RWPE2 (cell line): ENCODE data around the gene PLCH1.

Source experiments
- ATAC-seq: fragments of 200-7000 bp; cut with Tn5 transposase; 3 replicates; pipeline ENCODE4 v1.9.1; 2021; ENCODE audit warnings: low read depth
- DNase-seq: peaks from one replicate; pipeline ENCODE4 v3.0.0-alpha.2; 2020; ENCODE audit warnings: low spot score
- H3K27ac ChIP-seq: fragments of 450-650 bp; 2 replicates; pipeline ENCODE4 v1.5.1; 2017; ENCODE audit warnings: mild to moderate bottlenecking; ENCODE audit not compliant: poor library complexity, severe bottlenecking
- H3K27me3 ChIP-seq: fragments of 250-450 bp; sonication (Bioruptor Pico); 2 replicates; pipeline ENCODE4 v1.5.1; 2021; ENCODE audit warnings: mild to moderate bottlenecking, moderate library complexity; ENCODE audit not compliant: insufficient read depth, poor library complexity, severe bottlenecking
- H3K36me3 ChIP-seq: fragments of 250-450 bp; sonication (Bioruptor Pico); 2 replicates; pipeline ENCODE4 v1.5.1; 2020; ENCODE audit warnings: low read depth, mild to moderate bottlenecking, moderate library complexity
- H3K4me1 ChIP-seq: fragments of 250-450 bp; sonication (Bioruptor Pico); 2 replicates; pipeline ENCODE4 v1.5.1; 2021; ENCODE audit warnings: mild to moderate bottlenecking, moderate library complexity; ENCODE audit not compliant: insufficient read depth, poor library complexity, severe bottlenecking
- H3K4me3 ChIP-seq: fragments of 250-450 bp; sonication (Bioruptor Pico); 2 replicates; pipeline ENCODE4 v1.5.1; 2021; ENCODE audit warnings: mild to moderate bottlenecking, moderate library complexity; ENCODE audit not compliant: severe bottlenecking
- H3K9me3 ChIP-seq: fragments of 250-450 bp; sonication (Bioruptor Pico); 2 replicates; pipeline ENCODE4 v1.5.1; 2021; ENCODE audit warnings: mild to moderate bottlenecking, moderate library complexity; ENCODE audit not compliant: severe bottlenecking
- CTCF ChIP-seq: fragments of 450-650 bp; IDR thresholded peaks from one replicate; pipeline ENCODE4 v1.5.1; 2017; ENCODE audit warnings: mild to moderate bottlenecking, moderate library complexity; ENCODE audit not compliant: poor library complexity, severe bottlenecking

The PLCH1 gene

GRCh38 chr3:155465664-155466063 is 279.2 kb downstream of the PLCH1 start:
- ATAC-seq (no peak), DNase-seq (no peak)
- H3K4me3 ChIP-seq, result no peak overlapping the region
- no peaks in the 10 kb centered on the region for H3K4me1 ChIP-seq
- no peak overlapping the region for H3K27ac ChIP-seq
- no peak for TF ChIP-seq CTCF
- H3K36me3 ChIP-seq, result no peaks in the 10 kb centered on the region
- no peaks in the 10 kb centered on the region for H3K9me3 ChIP-seq
- H3K27me3 ChIP-seq, result no peaks in the 10 kb centered on the region

DNA sequence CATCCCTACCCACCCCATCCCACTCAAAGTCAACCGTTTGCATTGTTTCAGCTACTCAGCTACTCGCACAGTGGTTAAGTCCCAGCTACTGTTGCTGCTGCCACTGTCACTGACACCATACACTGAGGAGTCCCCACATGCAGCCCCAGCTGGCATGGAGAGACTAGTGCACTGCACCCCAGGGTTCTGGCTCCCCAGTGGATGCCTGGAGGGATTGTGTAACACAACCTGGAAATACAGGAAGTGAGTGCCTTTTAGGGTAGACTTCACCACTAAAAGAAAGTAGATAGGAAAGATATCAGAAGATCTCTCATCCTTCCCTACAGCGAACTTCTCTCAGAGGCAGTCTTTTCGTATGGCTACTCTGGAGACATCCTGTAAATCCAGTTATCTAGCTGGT is 282.2 kb downstream of the PLCH1 start:
- H3K4me1 ChIP-seq, result no peaks in the 10 kb centered on the region
- no peak overlapping the region for H3K4me3 ChIP-seq
- DNase-seq, result no peak
- no peaks in the 10 kb centered on the region for H3K27me3 ChIP-seq
- no peak for TF ChIP-seq CTCF
- no peak for ATAC-seq
- H3K27ac ChIP-seq, result no peak overlapping the region
- H3K36me3 ChIP-seq, result no peaks in the 10 kb centered on the region
- H3K9me3 ChIP-seq, result no peaks in the 10 kb centered on the region

DNA sequence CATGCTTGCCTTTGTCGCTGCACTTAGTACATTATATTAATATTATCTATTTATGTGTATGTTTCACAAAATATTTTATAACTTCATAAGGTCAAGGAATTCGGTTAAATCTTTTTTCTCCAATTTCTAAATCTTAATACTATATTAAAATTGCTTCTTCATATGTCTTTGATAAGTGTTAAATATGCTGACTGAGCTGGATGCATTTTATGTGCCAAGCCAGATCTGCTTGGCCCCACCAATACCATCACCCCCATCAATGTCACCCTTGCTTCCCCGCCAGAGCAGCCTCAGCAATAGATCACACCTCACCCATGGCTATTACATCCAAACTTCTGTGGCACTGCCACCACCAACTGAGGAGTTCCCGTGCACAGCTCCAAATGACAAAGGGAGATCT is 287.3 kb downstream of the PLCH1 start:
- no peaks in the 10 kb centered on the region for H3K9me3 ChIP-seq
- no peak overlapping the region for H3K27ac ChIP-seq
- H3K4me3 ChIP-seq, result no peak overlapping the region
- no peaks in the 10 kb centered on the region for H3K36me3 ChIP-seq
- no peak for ATAC-seq
- no peak for TF ChIP-seq CTCF
- DNase-seq, result no peak
- H3K27me3 ChIP-seq, result no peaks in the 10 kb centered on the region
- no peaks in the 10 kb centered on the region for H3K4me1 ChIP-seq

GRCh38 chr3:155455765-155456164 is 289.1 kb downstream of the PLCH1 start:
- DNase-seq (no peak), ATAC-seq (no peak)
- Histone ChIP-seq H3K4me3 (no peak overlapping the region), H3K4me1 (no peaks in the 10 kb centered on the region), H3K36me3 (no peaks in the 10 kb centered on the region), H3K9me3 (no peaks in the 10 kb centered on the region), H3K27me3 (no peaks in the 10 kb centered on the region), H3K27ac (no peak overlapping the region)
- no peak for TF ChIP-seq CTCF

- DNase-seq (no peak), ATAC-seq (no peak)
- Histone ChIP-seq H3K27me3 (no peaks in the 10 kb centered on the region), H3K36me3 (no peaks in the 10 kb centered on the region), H3K4me3 (no peak overlapping the region), H3K27ac (no peak overlapping the region), H3K4me1 (no peaks in the 10 kb centered on the region), H3K9me3 (no peaks in the 10 kb centered on the region)
- no peak for TF ChIP-seq CTCF
Measured at GRCh38 chr3:155453512-155453911, 291.4 kb downstream of the PLCH1 start.
